Astrocyte of the hippocampus (primary cell): ENCODE results near the gene FBLN7.
A peak's percentile ranks its signal among the peaks of the same experiment; 100 is the strongest.
"Not testable (repeated sequence)": the region's sequence is repeated elsewhere in the genome, so short reads cannot be mapped to it uniquely, and the experiment has no call there.

ENCODE experiments used
- DNase-seq: peaks from one replicate; pipeline ENCODE4 v3.0.0; 2011; ENCODE audit warnings: low read depth, low spot score

FBLN7 gene

DNA sequence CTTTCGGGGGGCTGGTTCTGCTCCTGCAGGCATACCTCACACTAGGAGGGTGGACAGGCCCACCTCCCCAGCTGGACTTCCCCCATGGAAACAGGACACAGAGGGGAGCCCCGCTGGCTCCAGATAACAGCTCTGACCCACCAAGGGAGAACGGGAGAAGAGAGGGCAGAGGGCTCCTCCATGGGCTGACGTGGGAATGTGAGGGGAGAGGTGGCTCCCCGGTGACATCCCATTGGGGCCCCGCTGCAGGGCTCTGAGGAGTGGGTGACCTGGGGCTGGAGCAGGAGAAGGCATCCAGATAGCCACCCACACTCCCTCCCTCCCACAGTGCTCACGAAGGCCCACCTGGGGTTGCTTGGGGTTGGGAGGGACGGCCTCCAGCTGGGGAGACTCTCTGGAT is 45.9 kb downstream of the FBLN7 start:
- no peak for DNase-seq

DNA sequence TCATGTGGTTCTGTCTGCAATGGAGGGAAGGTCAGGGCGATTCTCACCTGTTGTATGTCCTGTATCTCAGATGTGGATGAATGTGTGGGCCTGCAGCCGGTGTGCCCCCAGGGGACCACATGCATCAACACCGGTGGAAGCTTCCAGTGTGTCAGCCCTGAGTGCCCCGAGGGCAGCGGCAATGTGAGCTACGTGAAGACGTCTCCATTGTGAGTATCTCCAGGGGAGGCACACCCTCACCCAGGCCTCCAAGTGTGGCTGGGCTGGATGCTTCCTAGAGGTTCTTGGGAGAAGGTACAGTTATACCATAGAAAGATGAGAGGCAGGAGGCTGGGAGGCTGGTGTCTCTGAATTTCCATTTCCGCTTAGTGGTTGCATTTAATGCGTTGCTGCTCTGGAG is 46.9 kb downstream of the FBLN7 start:
- no peak for DNase-seq

DNA sequence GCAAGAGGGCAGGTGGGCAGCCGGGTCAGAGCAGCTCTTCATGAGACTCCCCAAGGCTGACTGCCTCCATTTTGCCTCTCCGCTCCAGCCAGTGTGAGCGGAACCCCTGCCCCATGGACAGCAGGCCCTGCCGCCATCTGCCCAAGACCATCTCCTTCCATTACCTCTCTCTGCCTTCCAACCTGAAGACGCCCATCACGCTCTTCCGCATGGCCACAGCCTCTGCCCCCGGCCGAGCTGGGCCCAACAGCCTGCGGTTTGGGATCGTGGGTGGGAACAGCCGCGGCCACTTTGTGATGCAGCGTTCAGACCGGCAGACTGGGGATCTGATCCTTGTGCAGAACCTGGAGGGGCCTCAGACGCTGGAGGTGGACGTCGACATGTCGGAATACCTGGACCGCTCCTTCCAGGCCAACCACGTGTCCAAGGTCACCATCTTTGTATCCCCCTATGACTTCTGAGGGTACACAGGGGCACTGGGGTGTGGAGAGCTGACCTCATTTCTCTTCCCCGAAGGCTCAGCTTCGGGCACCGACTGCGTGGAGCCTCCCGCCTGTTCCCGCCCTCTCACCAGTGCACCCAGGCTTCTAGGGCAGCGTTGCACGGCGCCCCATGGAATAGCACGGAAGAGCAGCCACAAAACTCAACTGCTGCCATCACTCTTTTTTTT is 49.0 kb downstream of the FBLN7 start:
- DNase-seq = no peak

DNA sequence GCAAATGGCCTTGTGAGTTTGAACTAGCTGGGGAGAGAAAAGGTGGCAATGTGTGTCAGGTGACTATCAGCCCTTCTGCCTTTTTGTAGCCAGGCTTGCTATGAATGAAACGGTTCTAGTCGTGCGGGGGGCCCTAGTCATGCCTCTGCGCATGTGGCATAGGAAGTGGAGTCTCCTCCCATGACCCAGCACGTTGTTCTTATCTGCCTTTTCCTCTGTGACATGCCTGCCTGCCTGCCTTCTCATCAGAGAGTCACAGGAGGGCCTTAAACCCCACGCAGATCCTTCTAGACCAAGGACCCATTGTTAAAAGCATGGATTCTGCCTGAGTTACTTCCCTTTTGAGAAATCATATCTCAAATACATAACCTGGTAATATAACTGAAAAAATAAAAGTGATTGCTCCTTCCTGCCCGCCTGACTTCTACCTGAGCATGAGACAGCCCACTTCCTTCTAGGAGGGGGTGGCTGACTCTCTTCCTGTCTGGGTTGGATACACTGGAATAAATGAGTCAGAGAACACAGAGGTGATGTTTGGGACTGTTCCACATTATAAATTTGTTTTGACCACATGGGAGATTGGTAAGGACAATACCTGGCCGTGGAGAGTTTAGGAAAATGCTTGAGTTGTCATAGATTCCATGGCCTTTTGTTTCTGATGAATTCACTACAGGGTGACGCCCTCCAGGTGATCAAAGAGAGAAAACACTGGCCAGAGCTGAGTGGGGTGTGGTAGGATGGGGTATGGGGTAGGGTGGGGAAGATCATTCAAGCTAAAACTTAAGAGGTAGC is 49.8 kb downstream of the FBLN7 start:
- no peak for DNase-seq

DNA sequence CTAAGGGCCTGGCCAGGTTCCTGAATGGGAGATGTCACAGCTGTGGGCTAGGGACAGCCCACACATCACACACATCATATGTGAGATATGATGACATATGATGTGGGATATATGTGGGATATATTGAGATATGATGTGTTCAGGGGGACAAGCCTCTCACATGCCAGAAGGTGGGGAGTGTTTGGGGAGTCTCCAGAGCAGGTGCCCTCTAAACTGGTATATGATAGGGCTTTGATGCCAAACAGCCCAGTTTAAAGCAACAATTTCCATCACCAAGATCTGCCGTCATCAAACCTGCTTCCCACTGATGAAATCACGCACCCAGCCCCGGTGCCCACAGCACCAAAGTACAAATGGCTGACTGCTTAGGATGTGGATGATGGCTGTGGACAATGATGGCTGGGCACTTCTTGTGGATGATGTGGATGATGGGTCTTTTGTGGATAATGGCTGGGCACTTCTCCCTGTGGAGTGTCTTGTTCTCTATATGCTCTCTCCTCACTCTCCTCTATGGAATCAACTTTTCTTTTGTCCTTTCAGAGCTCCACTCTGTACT is 50.9 kb downstream of the FBLN7 start:
- no peak for DNase-seq

DNA sequence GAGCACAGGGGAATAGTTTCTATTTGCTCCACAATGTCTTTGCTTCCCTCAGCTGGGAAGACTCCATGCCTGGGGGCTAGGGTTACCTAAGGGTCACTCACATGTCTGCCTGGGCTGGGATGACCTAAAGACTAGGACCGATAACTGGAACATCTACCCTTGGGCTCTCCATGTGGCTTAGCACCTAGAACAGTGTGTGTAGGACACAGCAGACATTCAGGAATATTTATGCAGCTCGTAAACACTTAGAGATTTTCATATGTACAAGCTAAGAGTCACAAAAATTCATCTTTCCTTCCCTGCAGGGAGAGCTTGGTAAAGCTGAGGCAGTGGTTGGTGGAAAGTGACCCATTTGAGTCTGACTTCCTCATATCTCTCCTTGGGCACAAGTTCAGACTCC is 55.8 kb downstream of the FBLN7 start:
- no peak for DNase-seq

DNA sequence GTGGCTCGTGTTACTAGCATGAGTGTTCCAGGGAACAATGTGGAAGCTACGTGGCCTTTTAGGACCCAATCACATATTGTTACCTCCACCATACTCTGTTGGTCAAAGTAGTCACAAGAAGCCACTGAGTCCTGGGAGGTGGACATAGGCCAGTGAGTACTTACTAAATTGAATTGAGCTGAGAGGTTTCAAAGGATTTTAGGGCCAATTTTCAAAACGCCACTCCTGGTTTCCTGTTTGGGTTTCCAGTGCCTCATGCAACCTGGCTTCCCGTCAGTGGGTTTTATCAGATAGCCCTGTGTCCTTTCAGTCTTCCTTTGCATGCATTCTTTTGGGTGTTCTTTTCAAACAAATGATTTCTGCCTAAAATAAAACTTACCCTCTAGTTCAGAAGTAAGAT is 56.3 kb downstream of the FBLN7 start:
- no peak for DNase-seq

DNA sequence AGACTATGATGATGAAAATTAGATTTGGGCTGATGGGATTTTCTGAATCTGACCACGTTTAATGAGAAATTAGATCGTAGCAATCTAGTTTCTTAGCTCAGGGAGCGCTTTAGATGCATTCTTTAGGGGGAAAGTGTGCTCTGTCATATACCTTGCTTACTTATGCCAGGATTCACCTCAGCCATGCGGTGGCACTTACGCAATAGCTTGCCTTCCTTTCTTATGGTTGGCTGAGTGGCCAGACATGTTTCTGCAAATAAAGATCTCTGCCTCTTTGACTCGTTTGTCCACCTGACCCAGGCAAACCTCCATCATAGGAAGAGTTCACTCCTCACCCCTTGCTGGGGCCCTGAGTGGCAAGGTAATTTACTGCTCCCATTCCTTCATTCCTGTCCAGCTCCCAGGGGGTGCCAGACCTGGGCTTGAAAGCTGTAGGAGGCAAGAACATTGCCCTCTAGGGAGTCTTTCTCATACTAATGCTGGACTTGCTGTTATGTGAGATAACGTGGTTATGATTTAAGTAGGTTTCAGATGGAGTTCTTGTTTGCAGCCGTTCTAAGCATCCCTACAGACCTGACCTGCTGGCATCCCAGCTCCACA is 57.1 kb downstream of the FBLN7 start:
- no peak for DNase-seq

DNA sequence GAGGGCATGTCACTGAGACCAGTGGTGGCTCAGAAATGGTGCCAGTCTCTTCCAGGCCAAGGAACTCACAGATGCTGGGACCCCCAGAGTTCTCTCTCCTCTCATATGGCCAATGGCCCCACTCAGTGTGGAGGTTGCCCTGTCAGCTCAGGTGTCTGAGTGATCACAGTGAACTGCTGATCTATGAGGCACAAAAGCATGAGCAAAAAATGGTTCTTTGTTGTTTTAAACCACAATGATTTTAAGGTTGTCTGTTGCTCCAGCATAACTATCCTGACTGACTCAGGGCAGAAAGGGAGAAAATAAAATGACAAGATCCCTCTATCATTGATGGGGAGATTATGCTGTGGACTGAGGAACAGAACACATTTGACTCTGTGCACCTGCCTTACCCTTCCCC is 57.8 kb downstream of the FBLN7 start:
- no peak for DNase-seq

DNA sequence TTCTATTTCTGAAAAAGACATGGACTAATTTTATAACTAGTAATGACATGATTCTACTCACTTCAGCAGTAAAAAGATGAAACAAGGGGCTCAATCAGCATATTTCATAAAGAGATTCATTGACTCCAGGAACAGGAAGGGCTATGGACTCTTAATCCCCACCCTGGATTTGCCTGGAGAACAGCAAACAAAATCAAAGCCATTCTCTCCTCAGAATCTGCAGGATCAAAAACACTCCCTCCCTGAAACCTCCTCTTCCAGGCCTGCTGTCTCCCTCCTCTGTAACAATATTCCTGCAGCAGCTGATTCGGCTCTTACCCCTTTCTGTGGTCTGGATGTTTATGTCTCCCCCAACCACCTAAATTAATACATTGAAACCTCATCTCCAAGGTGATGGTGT is 59.7 kb downstream of the FBLN7 start:
- DNase-seq = no peak

DNA sequence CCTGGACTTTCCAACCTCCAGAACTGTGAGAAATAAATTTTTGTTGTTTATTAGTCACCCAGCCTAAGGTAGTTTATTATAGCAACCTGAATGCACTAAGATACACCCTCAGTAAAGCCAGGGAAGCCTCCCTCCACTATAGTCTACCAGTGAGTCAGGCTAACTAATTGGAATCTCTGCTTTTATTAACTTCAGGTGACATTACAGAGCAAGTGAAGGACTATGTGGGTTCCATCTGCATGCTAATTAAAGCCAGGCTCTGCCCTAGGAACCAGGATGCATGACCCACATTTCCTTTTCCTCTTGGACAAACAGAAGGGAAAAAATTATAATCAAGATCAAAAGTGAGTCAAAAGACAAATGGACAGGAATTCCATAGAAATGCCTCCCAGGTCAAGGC is 60.6 kb downstream of the FBLN7 start:
- DNase-seq = no peak

DNA sequence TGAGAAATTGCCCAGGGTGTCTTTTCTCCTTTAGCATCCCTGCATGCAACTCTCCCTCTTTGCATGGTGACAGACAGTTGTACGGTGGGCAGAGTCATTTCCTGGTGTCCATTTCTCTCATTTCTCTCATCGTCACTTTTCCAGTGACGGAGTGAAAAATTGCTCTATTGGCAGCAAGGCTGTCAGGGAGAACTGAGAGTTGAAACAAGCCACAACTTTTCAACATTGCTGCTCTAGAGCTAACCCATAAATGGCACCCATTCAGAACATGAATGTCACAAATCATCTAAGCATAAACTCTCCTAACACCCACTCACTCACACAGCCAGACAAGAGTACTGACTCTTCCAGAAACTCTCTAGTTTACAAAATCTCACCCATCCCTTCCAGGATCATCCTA is 61.0 kb downstream of the FBLN7 start:
- no peak for DNase-seq

DNA sequence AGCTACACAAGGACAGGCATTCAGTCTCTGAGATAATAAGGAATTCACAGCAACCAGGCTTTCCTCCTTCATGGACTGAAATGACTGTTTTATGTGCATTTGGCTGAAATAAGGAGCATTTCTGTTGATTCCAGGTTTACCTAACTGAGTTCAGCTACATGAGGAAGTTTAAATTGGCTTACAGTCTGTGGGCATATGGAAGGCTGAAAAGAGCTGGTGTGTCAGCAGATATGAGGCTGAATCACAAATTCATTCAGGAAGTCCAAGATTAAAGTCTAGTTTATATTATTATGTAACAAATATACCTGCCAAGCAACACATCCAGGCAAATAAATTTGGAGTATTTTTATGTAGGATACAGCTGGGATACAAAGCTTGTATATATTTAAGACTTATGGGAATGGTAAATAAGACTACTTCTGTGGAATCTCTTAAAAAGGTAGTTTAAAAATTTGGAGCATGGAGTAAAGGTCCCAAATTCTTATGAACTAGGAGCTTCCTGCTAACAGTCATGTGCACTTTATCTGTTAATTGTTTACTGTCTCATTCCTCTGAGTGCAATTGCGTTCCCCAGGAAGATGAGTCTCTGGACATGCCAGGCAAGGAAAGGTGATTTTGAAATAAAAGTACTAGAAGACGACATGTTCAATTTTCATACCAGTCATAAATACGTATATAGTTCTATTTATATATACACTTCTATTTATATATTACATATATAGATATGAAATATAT is 63.7 kb downstream of the FBLN7 start:
- DNase-seq = no peak

DNA sequence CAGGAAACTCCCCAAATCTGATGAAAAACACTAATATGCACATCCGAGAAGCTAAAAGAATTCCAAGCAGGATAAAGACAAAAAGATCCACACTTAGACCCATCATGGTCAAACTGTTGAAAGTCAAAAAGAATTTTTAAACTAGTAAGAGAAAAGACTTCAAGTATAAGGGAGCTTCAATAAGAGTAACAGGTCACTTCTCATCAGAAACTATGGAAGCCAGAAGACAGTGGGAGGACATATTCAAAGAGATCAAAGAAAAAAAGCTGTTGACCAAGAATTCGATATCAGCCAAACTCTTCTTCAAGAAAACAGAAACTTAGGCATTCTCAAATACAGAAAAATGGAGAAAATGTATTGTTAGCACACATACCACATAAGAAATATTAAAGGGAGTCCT is 66.2 kb downstream of the FBLN7 start:
- DNase-seq = no peak

DNA sequence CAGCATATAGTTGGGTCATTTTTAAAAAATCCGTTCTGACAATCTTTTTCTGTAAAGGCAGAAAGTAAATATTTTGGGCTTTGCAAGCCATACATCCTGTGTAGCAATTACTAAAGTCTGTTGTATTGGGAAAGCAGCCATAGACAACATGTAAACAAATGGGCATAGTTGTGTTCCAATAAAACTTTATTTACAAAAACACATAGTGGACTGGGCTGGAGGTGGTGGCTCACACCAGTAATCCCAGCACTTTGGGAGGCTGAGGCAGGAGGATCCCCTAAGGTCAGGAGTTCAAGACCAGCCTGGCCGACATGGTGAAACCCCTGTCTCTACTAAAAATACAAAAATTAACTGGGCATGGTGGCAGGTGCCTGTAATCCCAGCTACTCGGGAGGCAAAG is 69.7 kb downstream of the FBLN7 start:
- DNase-seq = not testable (repeated sequence)

DNA sequence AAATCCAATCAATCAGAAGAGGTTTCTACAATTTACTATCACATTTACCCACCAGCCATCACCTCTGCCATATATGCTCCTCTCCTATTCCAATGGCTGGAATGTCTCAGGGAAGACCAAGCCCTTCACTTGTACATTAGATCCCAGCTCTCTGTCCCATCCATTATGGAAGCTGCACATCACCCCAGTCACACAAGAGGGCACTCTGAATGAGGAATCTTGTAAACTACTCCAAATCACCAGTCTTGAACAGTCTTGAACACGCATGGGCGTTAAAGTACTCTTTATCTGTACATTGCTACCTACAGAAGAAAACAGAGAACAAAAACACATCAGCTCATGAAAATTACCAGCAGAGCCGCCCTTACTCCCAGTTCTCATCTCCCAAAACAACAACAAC is 78.0 kb downstream of the FBLN7 start:
- peak; percentile 2 for DNase-seq

DNA sequence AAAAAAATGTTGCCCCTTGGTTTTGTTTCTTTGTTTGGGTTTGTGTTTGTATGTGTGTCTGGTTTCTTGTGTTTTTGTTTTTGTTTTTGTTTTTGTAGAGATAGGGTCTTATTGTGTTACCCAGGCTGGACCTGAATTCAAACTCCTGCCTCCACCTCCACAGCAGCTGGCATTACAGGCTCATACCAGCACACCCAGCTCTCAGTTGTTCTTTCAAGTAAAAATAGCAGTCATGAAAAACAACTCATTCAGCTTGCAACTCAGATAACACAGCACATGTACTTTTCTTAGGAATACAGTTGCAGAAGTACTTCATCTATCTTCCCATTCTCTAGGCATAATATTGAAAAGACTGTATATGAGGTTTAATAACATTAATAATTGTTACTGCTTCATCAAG is 79.7 kb downstream of the FBLN7 start:
- no peak for DNase-seq

DNA sequence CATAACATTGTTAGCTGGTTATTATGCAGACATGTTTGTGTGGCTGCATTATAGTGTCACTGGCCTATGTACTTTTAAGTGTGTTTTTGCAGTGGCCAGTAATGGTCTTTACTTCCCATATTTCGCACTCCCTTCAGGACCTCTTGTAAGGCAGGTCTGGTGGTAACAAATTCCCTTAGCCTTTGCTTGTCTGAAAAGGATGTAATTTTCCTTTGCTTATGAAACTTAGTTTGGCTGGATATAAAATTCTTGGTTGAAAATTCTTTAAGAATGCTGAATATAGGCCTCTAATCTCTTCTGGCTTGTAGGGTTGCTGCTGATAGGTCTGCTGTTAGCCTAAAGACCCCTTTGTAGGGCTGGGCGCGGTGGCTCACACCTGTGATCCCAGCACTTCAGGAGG is 82.0 kb downstream of the FBLN7 start:
- no peak for DNase-seq

DNA sequence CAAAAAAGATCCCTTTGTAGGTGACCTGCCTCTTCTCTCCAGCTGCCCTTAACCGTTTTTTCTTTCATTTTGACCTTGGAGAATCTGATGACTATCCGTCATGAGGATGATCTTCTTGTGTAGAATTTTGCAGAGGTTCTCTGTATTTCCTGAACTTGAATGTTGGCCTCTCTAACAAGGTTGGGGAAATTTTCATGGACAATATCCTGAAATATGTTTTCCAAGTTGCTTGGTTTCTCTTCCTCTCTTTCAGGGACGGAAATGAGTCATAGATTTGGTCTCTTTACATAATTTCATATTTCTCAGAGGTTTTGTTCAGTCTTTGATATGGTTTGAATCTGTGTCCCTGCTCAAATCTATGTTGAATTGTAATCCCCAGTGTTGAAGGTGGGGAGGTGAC is 82.6 kb downstream of the FBLN7 start:
- DNase-seq = no peak

DNA sequence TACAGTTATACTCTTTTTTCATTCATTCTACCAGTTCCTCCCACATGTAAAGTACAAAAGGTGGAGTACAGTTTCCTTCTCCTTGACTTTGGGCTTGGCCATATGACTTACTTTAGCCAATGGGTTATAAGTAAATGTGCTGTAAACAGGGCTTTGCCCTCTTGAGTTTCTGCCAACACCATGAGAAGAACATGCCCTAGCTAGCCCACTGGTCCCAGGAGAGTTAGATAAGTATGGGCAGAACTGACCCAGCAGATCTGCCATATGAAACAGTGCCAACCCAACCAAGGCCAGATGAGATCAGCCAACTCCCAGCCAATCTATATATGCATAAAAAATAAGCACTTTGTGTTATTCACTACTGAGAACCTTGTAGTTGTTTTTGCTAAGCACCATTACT is 91.2 kb downstream of the FBLN7 start:
- DNase-seq = peak; percentile 14

DNA sequence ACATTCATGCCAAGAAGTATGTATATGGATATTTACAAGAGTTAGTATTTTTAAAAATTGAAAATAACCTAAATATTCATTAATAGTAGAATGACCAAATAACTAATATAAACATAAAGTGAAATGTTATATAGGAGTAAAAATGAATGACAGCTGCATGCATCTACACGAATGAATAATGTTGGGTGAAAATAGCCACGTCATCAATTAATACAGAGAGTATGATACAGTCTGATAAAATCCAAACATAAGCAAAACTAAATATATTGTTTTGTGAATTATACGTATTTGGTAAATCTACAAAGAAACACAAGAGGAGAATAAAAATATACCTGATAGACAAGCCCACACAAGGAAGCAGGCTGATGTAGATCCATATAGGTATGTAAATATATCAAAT is 92.2 kb downstream of the FBLN7 start:
- no peak for DNase-seq
